ENCODE data around the gene SPRYD3.
"Not testable (repeated sequence)": the region's sequence is repeated elsewhere in the genome, so short reads cannot be mapped to it uniquely, and the experiment has no call there.

Gene SPRYD3, protein sequence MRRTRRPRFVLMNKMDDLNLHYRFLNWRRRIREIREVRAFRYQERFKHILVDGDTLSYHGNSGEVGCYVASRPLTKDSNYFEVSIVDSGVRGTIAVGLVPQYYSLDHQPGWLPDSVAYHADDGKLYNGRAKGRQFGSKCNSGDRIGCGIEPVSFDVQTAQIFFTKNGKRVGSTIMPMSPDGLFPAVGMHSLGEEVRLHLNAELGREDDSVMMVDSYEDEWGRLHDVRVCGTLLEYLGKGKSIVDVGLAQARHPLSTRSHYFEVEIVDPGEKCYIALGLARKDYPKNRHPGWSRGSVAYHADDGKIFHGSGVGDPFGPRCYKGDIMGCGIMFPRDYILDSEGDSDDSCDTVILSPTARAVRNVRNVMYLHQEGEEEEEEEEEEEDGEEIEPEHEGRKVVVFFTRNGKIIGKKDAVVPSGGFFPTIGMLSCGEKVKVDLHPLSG

DNA sequence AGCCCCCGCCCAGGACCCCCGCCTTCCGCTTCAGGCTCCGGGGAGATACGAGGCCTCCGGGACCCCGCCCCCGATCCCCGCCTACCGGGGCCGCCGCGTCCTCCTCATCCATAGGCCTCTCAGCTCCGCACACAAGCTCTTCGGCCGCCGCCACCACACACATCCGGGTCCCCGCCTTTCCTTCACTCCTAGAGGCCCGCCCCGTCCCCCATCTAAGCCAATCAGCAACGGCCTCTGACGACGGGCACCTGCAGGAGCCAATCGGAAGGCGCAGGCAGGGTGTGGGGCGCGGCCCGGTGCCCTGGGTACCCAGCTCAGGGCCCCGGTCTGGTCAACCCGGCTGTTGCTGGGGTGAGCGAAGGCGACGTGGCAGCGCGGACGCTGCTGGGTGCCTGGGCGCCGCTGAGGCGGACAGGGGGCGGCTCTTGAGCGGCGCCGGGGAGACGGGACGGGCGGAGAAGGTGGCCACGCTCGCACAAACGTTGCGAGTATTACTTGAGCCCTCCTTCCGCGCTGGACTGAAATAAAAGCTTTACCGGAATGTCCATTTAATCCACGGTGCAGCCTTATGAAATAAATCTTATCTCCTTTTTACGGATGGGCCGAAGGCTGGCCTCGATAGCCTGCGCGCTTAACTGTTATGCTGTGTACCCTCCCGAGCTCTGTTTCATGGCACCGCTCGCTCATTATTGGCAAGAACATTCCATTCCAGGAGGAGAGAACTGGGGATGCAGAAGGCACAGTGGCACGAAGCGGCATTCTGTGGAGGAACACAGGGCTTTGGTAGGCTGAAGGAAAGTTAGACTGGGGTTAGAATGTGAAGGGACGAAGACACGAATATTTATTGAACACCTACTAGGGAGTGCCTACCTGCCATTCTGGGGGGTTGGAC, at the start of gene SPRYD3:
Gene SPRYD3 (minus strand): TSS at position 165 of the 892 bp plus-strand sequence. CDS start 57 bp downstream, at position 108.
- DNase-seq = peak; percentile 99

DNA sequence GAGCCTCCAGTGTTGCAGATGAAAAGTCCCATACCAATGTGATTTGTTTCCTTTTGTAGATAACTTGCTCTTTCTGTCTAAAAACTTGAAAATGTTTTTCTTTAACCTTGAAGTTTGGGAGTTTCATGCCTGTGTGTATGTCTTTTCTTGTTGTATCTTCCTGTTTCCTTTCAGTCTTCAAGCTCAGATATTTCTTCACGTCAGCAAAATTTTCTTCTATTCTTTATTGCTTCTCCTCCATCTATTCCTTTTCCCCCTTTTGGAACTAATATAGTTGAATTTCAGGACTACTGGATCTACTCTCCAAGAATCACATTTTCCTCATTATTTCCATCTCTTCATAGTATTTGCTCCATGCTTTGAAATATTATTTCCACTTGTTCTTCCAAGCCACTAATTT, 48.0 kb upstream of the SPRYD3 start:
- DNase-seq = no peak

DNA sequence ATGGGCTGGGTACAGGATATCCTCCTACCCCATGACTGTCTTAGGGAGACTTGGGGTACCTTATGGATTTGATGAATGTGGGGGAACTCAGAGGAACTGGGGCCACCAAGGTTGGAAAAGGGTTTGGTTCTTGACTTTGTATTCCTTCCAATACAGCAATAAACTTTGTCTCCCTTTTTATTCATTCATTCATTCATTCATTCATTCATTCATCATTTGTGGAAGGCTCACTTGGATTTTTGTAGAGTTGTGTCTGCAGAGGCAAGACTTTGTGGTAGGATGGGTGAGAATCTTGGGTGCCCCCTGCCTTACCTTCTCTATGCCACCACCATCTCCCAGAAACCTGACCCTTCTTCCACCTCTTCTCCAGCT, 45.1 kb upstream of the SPRYD3 start:
- no peak for DNase-seq

DNA sequence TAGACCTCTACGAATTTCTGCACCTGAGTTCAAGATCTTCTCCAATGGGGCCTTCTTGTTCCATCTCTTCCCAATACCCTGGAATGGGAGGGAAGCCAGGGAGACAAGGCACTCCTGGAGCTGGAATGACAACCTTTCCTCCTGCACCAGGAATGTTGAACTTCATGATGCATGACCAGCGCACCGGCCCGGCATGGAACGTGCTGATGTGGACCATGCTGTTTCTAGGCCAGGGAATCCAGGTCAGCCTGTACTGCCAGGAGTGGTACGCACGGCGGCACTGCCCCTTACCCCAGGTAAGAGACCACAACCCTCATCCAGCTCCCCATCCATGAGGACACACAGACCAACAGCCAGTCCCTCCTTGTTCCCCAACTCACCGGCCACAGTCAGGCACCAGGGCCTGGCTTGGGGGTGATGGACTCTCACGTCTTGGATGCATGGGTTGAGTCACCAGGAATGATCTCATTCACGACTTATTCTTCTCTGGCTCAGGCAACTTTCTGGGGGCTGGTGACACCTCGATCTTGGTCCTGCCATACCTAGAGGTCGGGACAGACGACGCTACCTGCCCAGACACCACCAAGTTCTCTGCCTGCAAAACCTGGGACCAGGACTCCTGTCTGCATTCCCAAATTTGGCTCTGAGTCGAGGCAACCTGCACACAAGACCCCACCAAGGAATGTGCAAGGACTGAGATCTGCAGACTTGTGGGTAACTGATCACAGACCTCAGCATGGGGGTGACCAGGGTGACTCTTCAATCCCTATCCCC, 44.6 kb upstream of the SPRYD3 start:
- no peak for DNase-seq

DNA sequence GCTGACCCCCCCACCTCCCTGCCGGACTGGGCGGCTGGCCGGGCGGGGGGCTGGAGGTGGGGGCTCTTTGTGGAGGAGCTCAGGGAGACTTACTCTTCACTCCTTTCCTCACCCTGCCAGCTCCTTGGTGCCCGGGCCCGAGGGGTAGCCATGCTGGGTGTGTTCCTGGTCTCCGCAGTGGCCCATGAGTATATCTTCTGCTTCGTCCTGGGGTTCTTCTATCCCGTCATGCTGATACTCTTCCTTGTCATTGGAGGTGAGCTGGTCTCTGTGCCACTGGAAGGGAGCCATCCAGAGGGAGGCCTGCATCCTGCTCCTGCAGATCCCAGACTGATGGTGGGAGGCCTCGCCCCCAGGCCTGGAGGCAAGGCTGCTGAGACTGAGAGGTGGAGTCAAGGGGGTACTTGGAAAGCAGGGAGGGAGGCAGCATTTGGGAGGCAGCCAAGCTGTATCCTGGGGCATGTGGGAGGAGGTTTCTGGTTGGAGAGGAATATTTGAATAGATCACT, 43.8 kb upstream of the SPRYD3 start:
- no peak for DNase-seq

DNA sequence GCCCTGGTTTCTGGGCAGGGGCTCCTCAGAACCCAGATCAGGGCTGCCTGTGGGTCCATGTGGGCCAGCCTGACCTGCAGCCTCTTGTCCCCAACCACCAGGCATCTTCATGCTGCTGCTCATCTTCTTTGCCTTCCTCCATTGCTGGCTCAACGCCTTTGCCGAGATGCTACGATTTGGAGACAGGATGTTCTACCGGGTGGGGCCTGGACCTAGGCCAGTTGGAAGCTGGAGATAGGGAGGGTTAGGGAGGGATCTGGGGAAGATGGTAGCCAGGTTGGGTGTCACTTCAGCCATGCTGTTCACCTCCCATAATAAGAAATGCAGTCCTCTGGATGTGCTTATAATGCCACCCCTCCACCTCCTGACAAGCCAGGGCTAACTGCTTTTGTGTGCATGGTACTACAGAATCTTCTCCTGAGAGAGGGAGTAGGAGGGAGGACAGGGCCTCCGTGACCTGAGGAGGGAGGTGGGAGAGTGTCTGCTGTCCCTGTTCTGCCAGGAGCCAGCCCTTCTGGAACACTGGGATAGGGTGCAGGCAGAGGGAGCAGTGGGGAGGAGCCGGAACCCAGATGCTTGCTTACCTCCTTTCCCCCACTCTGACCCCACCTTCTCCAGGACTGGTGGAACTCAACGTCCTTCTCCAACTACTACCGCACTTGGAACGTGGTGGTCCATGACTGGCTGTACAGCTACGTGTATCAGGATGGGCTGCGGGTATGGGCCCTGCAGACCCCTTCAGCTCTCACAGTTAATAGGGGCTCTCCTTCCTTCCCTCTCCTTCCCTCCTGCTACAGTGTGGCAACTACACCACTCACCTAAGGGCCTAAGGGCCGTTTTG, 41.7 kb upstream of the SPRYD3 start:
- DNase-seq = no peak

DNA sequence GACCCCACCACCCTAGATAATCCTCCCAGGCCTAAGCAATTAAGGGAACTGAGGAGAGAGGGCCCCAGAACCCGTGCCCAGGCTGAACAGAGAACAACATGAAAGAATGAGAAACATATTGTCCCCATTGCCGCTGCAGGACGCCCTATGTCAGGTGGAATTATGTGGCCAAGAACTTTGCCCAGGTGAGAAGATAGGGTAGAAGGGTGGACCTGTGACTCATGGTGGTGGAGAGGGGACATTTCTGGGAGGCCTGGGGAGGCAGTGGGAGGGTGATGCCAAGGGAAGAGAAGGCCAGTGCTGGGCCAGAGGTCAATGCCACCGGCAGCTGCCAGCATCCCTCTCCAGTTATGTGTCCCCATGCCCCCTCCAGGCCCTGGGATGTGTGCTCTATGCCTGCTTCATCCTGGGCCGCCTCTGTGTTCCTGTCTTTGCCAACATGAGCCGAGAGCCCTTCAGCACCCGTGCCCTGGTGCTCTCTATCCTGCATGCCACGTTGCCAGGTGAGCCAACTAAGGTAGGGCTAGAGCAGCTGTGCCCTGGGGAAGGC, 39.6 kb upstream of the SPRYD3 start:
- DNase-seq = no peak

DNA sequence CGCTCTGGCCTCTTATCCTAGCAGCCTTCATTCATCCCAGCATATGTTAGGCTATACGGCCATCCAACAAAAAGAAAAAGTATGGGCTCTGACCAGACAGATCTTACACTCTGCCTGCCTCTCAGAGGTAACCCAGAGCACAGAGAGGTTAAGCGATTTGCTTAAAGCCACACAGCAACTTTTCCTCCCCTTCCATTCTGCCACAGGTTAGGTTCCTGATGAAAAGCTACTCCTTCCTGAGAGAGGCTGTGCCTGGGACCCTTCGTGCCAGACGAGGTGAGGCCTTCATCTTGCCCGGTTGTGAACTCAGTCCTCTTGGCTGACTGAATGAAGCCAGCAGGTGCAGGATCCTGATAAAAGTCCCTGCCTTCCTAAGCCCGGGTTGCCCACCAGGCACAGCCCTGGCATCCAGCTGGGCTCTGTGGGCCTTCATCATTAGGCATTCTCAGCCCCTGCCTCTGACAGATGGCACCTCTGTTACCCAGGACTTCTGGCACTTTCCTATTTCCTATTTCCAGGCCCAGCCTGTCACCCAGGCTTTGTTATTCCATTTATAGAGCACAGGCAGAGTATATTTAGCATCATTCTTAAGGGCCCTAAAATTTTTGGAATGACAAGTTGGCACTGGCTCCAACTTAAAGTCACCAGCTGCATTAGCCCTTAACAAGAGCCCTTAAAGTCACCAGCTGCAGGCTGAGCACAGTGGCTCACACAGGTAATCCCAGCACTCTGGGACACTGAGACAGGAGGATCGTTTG, 36.9 kb upstream of the SPRYD3 start:
- DNase-seq = peak; percentile 36

DNA sequence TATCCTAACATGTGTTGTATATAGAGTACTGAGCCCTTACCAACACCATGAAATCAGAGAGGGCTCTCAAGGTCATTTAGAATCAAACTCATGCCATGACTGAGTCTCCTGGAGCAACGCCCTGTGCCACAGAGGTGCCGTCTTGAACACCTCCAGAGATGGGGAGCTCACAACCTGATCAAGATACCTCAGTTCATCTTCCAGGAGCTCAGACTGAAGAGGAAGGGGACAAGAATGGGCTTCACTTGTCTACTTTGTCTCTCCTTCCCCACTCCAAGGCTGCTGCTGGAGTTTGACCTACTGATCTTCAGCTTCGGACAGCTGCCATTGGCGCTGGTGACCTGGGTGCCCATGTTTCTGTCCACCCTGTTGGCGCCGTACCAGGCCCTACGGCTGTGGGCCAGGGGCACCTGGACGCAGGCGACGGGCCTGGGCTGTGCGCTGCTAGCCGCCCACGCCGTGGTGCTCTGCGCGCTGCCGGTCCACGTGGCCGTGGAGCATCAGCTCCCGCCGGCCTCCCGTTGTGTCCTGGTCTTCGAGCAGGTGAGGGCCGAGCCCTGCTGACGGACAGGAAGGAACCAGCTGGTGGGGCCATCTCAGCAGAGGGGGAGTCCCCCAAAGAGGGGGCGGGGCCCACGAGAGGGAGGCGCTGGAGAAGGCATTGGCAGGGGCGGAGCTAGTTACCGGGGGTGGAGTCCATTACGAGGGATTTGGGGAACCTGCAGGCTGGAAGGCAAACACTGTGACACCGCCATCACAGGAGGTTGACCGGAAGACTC, 36.1 kb upstream of the SPRYD3 start:
- DNase-seq = no peak

DNA sequence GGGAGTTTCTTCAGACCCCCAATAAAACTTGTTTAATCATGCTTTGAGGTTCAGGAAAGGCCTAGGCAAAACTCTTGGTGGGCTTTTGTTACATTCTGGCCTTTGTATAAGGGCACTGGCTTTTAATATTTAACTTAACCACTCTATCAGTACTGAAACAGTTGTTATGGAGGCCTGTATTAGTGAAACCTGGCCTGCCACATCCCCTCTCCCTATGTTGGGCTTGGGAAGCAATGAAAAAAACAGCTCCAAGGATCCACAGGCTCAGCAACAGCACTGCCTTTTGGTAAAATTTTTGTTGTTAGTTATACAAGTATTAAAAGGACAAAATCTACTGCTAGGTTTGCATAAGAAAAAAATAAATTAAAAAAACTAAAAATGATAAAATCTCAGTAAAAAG, 34.8 kb upstream of the SPRYD3 start:
- DNase-seq = no peak

DNA sequence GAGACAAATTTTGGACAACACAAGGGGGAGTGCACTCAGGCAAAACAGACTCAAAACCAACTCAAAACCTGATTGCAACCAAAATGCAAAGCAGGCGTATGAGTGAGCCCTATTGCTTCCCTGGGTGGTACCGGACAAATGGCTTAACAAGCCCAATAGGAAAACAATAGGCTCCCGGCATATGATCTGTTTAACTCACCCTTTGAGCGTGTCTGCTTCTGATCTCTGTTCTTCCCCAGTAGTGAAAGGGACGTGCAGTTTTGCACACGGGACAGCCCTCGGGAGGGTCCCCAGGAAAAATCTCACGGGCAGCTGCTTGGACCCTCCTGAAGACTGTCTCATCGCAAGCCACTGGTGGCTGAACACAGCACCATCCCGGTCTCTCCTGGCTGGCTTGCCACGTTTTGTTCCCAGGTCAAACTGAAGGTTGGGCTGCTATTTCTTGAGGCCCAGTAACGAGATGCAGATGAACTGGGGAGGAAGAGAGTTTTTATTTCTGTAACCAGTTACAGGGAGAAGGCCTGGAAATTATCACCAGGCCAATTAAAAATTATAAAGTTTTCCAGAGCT, 34.0 kb upstream of the SPRYD3 start:
- DNase-seq = no peak

DNA sequence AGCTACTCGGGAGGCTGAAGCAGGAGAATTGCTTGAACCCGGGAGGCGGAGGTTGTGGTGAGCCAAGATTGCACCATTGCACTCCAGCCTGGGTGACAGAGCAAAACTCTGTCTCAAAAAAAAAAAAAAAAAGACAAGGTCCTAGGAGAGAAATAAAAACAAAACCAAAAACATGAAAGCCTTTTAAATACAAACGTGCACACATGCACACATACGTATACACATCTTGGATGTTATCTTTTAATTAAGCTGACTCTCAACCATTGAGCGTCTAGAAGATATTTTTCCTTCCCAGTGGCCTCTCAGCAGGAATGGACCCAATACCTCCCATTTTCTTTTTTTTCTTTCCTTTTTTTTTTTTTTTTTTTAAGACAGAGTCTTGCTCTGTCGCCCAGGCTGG, 33.2 kb upstream of the SPRYD3 start:
- not testable (repeated sequence) for DNase-seq

DNA sequence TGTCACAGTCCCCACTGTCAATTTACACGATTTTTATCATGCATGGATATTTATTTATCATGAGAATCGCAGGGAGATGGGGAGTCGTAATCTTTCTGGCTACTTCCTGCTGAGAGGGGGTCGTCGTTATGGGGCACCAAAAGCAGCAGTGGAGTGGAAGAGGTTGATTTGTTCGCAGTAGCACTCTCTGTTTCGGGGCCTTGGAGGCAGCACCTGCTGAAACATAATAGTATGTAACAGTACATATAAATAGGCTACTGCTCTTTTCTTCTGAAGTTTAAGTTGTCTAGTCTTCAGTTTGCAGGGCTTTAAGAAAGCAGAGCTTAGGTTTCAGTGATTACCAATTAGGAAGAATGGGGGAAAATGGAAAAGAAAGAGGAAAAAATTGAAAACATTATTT, 27.9 kb upstream of the SPRYD3 start:
- no peak for DNase-seq

DNA sequence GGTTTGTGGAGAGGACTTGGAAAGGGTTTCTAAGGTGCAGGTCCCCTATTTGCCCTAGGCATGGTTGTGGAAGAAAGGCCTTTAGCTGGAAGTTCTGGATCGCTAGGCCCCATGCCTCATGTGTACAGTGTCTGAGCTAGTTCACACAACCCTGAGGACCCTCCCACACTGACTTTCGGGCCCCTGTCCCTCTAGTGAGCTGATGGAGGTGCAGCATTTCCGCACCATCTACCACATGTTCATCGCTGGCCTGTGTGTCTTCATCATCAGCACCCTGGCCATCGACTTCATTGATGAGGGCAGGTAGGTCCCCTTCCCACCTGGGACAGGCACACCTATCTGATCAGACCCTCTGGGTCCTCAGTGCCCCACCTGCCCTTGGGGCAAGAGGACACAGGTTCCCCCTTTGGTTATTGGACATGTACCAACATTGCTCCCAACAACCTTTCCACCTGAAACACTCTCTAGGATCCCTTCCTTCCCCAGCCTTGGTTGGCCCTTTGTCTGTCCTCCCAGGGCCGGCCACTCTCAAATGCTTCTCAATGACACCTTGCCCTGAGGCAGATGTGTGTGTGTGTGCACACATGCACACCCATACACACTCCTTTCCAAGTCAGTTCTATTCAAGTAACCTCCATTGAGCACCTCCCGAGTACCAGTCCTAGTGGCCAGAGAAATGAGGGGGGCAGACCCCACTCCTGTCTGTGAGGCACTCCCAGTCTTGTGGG, 26.7 kb upstream of the SPRYD3 start:
- no peak for DNase-seq

DNA sequence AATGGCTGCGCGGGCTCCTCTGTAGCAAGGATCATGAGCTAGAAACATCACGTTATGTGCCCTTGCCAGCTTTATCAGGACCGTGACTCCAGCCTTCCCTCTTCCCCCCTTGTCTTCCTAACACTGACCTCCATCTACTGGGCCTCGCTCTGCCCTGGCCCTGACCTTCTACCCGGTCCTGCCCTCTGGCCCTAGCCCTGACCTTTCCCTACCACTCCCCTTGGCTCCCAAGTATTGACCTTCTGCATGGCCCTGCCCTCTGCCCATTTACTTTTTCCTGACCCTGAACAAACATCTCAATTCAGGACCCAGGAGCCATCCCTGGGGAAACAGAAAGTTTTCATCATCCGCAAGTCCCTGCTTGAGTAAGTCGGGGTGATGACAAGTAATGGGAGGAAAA, 26.1 kb upstream of the SPRYD3 start:
- DNase-seq = no peak

DNA sequence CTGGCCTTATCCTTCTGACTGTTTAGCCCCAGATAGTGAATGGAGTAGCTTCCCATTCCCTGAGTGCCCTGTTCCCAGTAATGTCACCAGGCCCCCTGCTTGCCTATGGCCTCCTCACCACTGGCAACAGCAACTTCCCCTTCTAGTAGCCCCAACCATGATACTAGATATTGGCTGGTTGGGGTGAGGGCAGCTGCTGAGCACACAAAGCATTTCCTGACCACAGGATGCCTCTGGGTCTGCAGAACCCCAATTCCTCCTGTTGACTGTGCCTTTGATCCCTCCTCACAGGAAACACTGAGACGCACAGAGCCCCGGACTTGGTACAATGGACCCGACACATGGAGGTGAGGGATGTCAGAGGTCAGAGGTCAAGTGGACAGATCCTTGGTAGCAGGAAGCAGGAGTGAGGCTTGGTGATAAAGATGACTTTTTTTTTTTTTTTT, 24.7 kb upstream of the SPRYD3 start:
- DNase-seq = no peak

DNA sequence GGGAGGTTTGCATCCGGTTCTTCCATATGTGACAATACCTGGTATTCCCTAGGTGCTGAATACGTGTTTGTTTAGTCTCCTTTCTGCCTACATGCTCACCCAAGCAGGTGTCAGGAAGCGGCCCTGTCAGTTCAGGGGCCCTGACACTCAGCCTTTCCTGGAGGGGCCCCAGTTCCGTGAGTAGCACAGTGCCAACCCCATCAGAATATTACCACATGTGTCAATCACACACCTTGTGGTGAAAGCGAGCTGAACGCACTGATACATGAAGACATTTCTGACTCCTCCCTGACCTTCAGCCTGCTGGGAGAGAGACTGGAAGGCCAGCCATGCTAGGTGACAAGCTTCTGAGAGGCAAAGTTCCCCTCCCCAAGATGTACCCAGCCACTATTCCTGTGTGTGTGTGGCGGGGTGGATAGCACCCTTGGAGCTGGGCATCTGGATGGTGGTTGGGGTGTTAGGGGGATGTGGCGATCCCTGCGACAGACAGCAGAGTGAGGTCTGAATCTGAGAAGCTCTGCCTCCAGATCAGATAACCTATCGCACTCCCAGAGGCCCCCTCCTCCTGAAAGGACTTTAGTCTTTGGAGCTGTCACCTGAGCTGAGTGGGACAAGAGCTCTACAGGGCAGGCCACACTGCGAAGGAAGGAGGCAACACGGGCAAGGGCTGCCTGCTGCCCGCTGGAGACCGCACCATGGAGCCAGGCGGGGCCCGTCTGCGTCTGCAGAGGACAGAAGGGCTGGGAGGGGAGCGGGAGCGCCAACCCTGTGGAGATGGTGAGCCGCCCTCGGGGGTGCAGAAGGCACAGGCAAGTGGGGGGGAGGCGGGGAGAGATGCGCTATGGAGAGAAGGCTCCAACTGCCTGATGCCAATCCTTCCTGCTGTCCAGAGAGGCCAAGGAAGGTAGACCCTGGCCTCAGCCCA, 24.0 kb upstream of the SPRYD3 start, which contains the start of gene SOAT2:
Gene SOAT2 (plus strand): TSS at position 604 of the 925 bp plus-strand sequence. CDS start 92 bp downstream, at position 696.
- DNase-seq = no peak

Measured in right hindlimb (tissue), 1 donor.